Immature natural killer cell (primary cell): ENCODE results near the gene MAP2. TPM values are rescaled to one million over a fixed set of nuclear protein-coding genes. Genes with fewer than 3 reads are reported as not detected.

Experiments
- DNase-seq, 3 donors: peaks; one replicate each; pipeline ENCODE4 v3.0.0; 2022; ENCODE audit warnings: mixed read lengths in 1 of 3
- H3K27ac Mint-ChIP-seq, 6 donors: one replicate each; pipeline ENCODE4 v1.8.0; 2020; ENCODE audit warnings: mixed read lengths in 6 of 6, mild to moderate bottlenecking in 5 of 6, inconsistent platforms in 4 of 6, moderate library complexity in 3 of 6
- H3K27me3 Mint-ChIP-seq, 3 donors: one replicate each; pipeline ENCODE4 v1.8.0; 2020 to 2021; ENCODE audit warnings: low read depth in 3 of 3, mild to moderate bottlenecking in 3 of 3, mixed read lengths in 3 of 3, moderate library complexity in 3 of 3, inconsistent platforms in 1 of 3
- H3K36me3 Mint-ChIP-seq, 3 donors: one replicate each; pipeline ENCODE4 v1.8.0; 2020; ENCODE audit warnings: mixed read lengths in 3 of 3, inconsistent platforms in 2 of 3, mild to moderate bottlenecking in 2 of 3
- H3K4me1 Mint-ChIP-seq, 2 donors: one replicate each; pipeline ENCODE4 v1.8.0; 2020; ENCODE audit warnings: inconsistent platforms in 2 of 2, mild to moderate bottlenecking in 2 of 2, mixed read lengths in 2 of 2, moderate library complexity in 1 of 2
- H3K4me3 Mint-ChIP-seq, 5 donors: one replicate each; pipeline ENCODE4 v1.8.0; 2020; ENCODE audit warnings: mild to moderate bottlenecking in 5 of 5, mixed read lengths in 5 of 5, inconsistent platforms in 3 of 5, moderate library complexity in 3 of 5
- H3K9me3 Mint-ChIP-seq, 6 donors: one replicate each; pipeline ENCODE4 v1.8.0; 2020; ENCODE audit warnings: mild to moderate bottlenecking in 6 of 6, mixed read lengths in 6 of 6, inconsistent platforms in 4 of 6, moderate library complexity in 3 of 6
- polyA plus RNA-seq, 3 donors: library from polyadenylated mRNA; unstranded; fragments of 300-500 nt; fragmentation: Illumina TruSeq; gene quantifications; one replicate each; pipeline ENCODE4 v1.2.3, GENCODE V29; 2021

Gene MAP2
- polyA plus RNA-seq, 3 donors from 2014 or later = not detected

DNA sequence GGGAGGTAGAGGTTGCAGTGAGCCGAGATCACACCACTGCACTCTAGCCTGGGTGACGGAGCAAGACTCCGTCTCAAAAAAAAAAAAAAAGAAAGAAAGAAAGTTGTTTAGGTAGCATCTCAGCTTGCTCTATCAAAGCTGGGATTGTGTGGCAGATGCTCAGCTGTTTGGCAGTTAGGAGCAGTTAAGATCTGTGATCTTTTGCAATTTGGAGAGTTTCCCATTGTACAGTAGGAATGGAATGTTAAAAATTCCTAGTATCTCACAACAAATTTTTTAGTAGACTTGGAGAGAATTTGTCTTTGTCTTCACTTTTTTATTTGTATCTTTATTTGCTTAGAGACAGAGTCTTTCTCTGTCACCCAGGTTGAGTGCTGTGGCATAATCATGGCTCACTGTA lies 224.9 kb downstream of the MAP2 start:
- Mint-ChIP-seq H3K9me3 (peaks cover 0 to 7% (median 2%) of the 10 kb centered on the region in 6 donors), H3K4me3 (no peak overlapping the region), H3K36me3 (no peaks in the 10 kb centered on the region), H3K27ac (no peak overlapping the region), H3K4me1 (no peaks in the 10 kb centered on the region), H3K27me3 (no peaks in the 10 kb centered on the region)
- DNase-seq = no peak

DNA sequence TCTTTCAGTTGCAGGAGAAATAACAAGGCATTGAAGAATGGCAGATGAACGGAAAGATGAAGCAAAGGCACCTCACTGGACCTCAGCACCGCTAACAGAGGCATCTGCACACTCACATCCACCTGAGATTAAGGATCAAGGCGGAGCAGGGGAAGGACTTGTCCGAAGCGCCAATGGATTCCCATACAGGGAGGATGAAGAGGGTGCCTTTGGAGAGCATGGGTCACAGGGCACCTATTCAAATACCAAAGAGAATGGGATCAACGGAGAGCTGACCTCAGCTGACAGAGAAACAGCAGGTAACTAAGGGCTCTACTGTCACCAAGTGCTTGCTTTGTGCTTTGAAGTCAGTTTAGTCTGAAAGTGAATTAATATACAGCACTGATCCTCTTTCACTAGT lies 229.3 kb downstream of the MAP2 start:
- DNase-seq = no peak
- Mint-ChIP-seq H3K4me1 (no peaks in the 10 kb centered on the region), H3K36me3 (no peaks in the 10 kb centered on the region), H3K4me3 (no peak overlapping the region), H3K9me3 (peaks cover 0 to 7% (median under 1%) of the 10 kb centered on the region in 6 donors), H3K27me3 (no peaks in the 10 kb centered on the region), H3K27ac (no peak overlapping the region)

DNA sequence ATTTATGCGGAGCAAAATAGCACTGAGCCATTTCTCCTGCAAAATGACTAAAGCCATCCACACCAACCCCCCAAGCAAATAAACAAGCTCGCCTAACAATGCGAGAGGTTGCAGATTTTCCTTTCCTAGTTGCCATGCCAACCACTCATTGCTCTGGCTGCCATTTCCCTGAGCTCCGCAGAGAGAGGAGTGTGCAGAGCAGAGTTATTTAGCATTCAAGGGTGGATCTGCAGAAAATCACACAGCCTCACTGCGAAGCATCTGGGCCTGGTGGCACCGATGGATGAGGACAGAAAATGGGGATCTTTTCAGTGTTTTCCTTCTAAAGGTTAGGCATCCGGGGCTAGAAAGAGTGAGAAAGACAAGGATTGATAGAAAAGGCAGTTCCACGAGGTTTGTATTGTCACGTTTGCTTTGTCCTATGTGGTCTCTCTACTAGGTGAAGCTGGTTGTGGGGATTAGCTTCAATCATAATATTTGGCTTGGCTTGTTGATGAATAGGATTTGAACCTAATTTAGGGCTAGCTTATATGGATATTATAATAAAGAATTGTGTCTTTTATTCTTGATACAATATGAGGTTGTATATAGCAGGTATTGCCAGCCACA lies 237.5 kb downstream of the MAP2 start:
- H3K27me3 Mint-ChIP-seq = peaks cover 0 to 2% (median 2%) of the 10 kb centered on the region in 3 donors
- no peak for DNase-seq
- H3K4me3 Mint-ChIP-seq = no peak overlapping the region
- H3K9me3 Mint-ChIP-seq = peaks cover 3 to 18% (median 5%) of the 10 kb centered on the region in 6 donors
- H3K4me1 Mint-ChIP-seq = no peaks in the 10 kb centered on the region
- H3K36me3 Mint-ChIP-seq = no peaks in the 10 kb centered on the region
- no peak overlapping the region for H3K27ac Mint-ChIP-seq

DNA sequence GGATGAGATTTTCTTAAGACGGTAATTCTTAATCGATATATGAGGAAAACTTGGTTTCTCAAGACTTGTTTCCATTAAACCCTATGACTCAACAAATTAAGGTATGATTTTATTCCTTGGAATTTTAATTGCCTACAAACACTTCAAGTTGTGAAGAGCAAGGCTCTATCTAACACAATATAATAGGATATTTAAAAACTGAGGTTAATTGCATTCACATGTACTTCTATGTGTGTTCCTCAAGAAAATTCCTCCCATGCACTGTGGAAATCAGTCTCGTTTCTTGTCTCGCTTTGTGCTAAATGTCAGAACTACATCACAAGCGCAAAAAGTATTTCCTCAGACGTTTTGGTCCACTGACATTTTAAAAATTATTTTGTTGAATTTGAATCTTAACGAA lies 238.2 kb downstream of the MAP2 start:
- no peak overlapping the region for H3K4me3 Mint-ChIP-seq
- H3K36me3 Mint-ChIP-seq = no peaks in the 10 kb centered on the region
- no peak overlapping the region for H3K27ac Mint-ChIP-seq
- peaks cover 0 to 2% (median 2%) of the 10 kb centered on the region in 3 donors for H3K27me3 Mint-ChIP-seq
- H3K4me1 Mint-ChIP-seq = no peaks in the 10 kb centered on the region
- no peak for DNase-seq
- peaks cover 3 to 18% (median 5%) of the 10 kb centered on the region in 6 donors for H3K9me3 Mint-ChIP-seq

DNA sequence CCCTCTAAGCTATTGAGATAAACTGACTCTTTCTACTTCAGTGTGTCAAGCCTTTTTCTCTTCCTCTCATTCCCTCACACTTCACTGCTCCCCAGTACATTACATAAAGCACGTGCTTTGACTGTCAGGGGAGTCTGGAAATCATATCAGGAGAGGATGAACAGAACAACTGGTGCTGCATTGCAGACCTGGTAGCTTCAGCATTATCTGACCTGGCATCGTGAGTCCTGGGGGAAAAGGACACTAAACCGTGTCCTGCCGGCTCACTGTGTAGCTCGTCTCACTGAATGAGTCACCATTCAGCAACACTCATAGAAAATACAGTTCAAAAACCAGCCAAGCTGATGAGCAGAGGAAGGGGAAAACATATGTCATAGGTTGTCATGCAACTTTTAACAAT lies 239.3 kb downstream of the MAP2 start:
- H3K27me3 Mint-ChIP-seq = peaks cover 0 to 4% (median 2%) of the 10 kb centered on the region in 3 donors
- H3K36me3 Mint-ChIP-seq = no peaks in the 10 kb centered on the region
- no peak overlapping the region for H3K27ac Mint-ChIP-seq
- H3K9me3 Mint-ChIP-seq = peaks cover 3 to 18% (median 8%) of the 10 kb centered on the region in 6 donors
- no peaks in the 10 kb centered on the region for H3K4me1 Mint-ChIP-seq
- H3K4me3 Mint-ChIP-seq = no peak overlapping the region
- no peak for DNase-seq

DNA sequence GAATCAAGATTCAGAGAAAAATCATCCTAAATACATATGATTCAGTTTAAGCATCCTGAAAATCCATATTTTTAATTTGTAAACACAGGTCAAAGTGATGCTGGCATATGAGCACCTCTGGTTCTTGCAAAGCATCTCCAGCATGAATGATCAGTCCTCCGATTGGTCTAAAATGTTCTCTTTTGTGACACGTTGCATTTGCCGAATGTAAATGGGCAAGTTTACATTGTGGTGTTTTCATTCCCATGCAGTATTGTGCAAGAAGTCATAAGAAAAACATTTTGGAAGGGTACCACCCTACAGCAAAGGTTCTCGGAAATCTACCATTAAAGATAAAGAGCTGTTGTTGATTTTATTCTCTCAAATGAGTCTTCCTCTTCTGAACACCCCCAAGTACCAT lies 239.8 kb downstream of the MAP2 start:
- Mint-ChIP-seq H3K36me3 (no peaks in the 10 kb centered on the region), H3K27me3 (peaks cover 0 to 4% (median 2%) of the 10 kb centered on the region in 3 donors), H3K27ac (no peak overlapping the region), H3K4me3 (no peak overlapping the region), H3K9me3 (peaks cover 3 to 18% (median 8%) of the 10 kb centered on the region in 6 donors), H3K4me1 (no peaks in the 10 kb centered on the region)
- DNase-seq = no peak

DNA sequence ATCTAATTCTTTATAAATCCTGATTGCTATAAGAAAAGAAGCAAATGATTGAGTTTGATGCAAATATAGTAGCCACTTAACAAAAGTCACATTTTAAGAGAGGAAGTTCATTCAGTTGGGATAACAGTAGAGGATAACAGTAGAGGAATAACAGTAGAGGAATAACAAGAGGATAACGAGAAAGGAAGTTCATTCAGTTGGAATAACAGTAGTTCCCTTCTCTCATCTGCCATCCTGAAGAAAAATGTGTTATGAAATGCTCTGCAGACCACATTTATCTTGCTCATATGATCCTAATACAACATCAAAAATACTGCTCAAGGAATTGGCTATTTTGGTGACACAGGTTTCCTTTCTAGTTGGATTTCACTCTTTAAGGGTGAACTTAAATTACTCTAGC lies 242.4 kb downstream of the MAP2 start:
- Mint-ChIP-seq H3K4me1 (no peaks in the 10 kb centered on the region), H3K27me3 (peaks cover 0 to 4% (median 2%) of the 10 kb centered on the region in 3 donors)

DNA sequence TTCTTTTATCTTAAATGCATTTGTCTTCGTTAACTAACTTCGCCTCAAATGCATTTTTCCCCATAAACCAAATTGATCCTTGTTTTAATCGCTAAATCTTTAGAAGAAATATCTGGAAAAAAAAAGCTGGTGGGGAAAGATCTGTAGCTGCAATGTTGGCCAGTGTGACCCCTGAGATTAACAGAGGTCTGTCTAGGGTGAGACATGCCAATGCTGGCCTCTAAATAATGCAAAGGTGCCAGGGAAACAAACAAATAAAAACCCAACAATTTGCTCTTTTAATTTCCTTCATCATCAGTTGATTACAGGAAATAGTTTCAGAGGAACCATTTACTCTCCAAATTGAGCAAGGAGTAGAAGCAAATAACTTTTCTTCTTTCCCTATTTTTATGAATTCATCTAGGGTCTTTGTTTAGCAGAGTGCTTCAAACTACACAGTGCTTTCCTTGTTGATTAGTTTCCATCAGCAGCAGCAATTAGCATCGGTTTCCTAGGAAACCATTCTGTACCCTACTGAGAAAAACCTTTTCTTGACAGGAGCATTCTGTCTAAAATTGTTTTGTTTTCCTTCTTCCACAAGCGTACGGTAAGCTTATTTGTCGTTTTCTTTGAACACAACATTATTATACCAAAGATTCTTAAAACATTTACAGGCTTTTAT lies 247.3 kb downstream of the MAP2 start:
- H3K36me3 Mint-ChIP-seq = no peaks in the 10 kb centered on the region
- H3K27me3 Mint-ChIP-seq = peaks cover 0 to 1% (median 1%) of the 10 kb centered on the region in 3 donors

More for the DNA sequence above, 242.4 kb downstream of the MAP2 start:
- Mint-ChIP-seq H3K36me3 (no peaks in the 10 kb centered on the region), H3K4me3 (no peak overlapping the region), H3K9me3 (peaks cover 3 to 14% (median 6%) of the 10 kb centered on the region in 6 donors), H3K27ac (no peak overlapping the region)
- DNase-seq = no peak

DNA sequence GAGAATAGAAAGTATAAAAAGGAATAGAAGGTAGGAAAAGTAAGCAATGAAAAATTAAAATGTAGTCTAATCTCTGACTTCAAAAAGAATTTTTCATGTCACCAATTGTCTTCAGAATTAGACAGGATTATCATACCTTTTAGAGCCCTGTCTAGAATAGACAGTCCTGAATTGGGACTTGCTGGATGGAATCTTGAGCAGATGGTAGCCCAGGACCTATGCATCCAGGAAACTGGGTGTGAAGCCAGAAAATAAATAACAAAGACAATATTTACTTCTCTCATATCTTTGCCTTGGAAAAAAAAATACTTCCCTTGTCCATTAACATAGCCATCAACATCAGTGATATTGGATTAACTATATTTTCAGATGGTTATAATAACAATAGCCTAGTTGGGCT lies 250.0 kb downstream of the MAP2 start:
- H3K4me1 Mint-ChIP-seq = no peaks in the 10 kb centered on the region
- no peak overlapping the region for H3K4me3 Mint-ChIP-seq

More for the DNA sequence above, 247.3 kb downstream of the MAP2 start:
- H3K27ac Mint-ChIP-seq = no peak overlapping the region
- no peaks in the 10 kb centered on the region for H3K4me1 Mint-ChIP-seq
- no peak overlapping the region for H3K4me3 Mint-ChIP-seq
- peaks cover 3 to 7% (median 4%) of the 10 kb centered on the region in 6 donors for H3K9me3 Mint-ChIP-seq
- DNase-seq = no peak

DNA sequence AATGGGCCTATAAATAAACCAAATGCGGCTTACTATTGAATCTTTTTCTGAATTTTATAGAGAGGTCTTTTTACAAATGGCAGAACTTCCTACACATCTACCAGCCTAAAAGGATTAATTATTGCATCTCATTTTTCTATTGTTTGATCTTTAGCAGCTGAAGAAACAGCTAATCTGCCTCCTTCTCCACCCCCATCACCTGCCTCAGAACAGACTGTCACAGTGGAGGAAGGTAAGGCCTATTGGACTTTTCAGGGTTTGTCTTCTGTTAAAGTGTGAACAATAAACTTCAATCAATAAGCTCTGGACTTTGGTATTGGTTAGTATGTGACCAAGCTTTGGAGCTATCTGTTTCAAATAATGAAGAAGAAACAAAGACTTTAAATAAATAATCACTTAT lies 256.7 kb downstream of the MAP2 start:
- H3K4me1 Mint-ChIP-seq = no peaks in the 10 kb centered on the region
- no peaks in the 10 kb centered on the region for H3K36me3 Mint-ChIP-seq
- no peak overlapping the region for H3K27ac Mint-ChIP-seq
- H3K27me3 Mint-ChIP-seq = peaks cover 0 to 2% (median 2%) of the 10 kb centered on the region in 3 donors
- no peak overlapping the region for H3K4me3 Mint-ChIP-seq
- no peak for DNase-seq
- H3K9me3 Mint-ChIP-seq = peaks cover 0 to 5% (median 4%) of the 10 kb centered on the region in 6 donors

More for the DNA sequence above, 250.0 kb downstream of the MAP2 start:
- no peak for DNase-seq
- peaks cover 1 to 8% (median 3%) of the 10 kb centered on the region in 6 donors for H3K9me3 Mint-ChIP-seq
- H3K36me3 Mint-ChIP-seq = no peaks in the 10 kb centered on the region
- H3K27me3 Mint-ChIP-seq = peaks cover 0 to 2% (median 0%) of the 10 kb centered on the region in 3 donors
- H3K27ac Mint-ChIP-seq = no peak overlapping the region

DNA sequence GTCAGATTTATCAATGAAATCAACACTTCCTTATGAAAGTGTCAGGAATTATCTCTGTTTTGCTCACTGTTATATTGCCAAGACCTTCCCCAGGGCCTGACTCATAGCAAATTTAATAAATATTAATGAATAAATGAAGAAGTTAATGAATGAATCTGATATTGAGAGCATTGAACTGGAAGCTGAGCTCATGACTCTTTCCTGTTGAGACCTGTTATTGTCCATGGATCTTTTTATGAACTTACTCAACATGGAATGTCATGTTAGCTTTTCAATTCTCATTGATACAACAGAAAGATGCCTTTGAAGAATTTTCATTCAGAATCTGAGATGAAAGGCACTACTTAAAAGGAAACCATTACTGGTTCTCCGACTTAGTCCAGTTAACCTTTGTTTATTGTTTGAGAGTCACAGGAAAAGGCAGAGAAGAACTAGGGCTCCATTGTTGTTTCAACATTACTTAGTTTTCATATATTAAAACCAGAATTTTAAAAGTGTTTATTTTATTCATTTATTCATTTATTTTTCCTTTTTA lies 257.4 kb downstream of the MAP2 start:
- no peak for DNase-seq
- no peak overlapping the region for H3K4me3 Mint-ChIP-seq
- H3K27ac Mint-ChIP-seq = no peak overlapping the region
- peaks cover 0 to 2% (median 0%) of the 10 kb centered on the region in 3 donors for H3K27me3 Mint-ChIP-seq
- no peaks in the 10 kb centered on the region for H3K36me3 Mint-ChIP-seq
- H3K9me3 Mint-ChIP-seq = peaks cover 0 to 5% (median 2%) of the 10 kb centered on the region in 6 donors
- no peaks in the 10 kb centered on the region for H3K4me1 Mint-ChIP-seq

DNA sequence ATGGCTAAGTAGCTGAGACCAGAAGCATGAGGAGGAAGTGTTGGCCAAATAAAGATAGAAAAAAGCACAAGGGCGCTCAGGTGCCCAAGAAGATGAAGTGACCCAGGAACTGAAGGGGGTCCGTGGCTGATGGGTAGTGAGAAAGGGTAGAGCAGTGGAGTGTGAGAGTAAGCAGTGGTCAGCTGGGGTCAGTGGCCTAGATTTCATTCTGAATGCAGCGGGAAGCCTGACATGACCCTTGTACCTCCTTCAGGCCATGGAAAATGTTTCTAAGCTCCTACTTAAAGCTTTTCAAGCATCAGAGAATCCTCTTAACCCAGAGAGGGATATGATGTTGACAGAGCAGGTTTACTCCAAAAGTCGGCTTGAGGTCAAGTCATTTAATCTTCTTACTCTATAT lies 258.8 kb downstream of the MAP2 start:
- Mint-ChIP-seq H3K27ac (no peak overlapping the region), H3K27me3 (peaks cover 0 to 2% (median 0%) of the 10 kb centered on the region in 3 donors), H3K36me3 (no peaks in the 10 kb centered on the region), H3K4me1 (no peaks in the 10 kb centered on the region), H3K4me3 (no peak overlapping the region), H3K9me3 (peaks cover 0 to 5% (median 1%) of the 10 kb centered on the region in 6 donors)
- no peak for DNase-seq

DNA sequence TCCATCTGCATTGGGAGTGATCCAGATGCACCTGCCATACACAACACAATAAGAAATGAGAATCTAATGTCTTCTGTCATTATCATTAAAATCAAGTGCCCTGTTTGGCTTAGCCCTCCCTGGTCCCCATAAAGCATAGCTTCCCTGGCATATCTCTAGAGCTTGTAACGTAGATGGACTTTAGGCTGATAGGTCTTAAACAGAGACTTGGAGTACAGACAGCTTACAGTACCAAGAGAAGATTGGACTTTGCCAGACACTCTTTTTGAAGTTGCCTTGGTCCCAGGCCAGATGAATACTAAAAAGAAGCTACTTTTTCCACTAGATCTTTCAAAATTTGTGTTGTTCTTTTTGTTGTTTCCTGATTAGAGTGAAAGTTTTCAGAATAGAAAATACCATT lies 261.5 kb downstream of the MAP2 start:
- Mint-ChIP-seq H3K4me1 (no peaks in the 10 kb centered on the region), H3K9me3 (peaks cover 0 to 5% (median 3%) of the 10 kb centered on the region in 6 donors), H3K4me3 (no peak overlapping the region), H3K27ac (no peak overlapping the region), H3K36me3 (no peaks in the 10 kb centered on the region), H3K27me3 (peaks cover 0 to 2% (median 0%) of the 10 kb centered on the region in 3 donors)
- DNase-seq = no peak

DNA sequence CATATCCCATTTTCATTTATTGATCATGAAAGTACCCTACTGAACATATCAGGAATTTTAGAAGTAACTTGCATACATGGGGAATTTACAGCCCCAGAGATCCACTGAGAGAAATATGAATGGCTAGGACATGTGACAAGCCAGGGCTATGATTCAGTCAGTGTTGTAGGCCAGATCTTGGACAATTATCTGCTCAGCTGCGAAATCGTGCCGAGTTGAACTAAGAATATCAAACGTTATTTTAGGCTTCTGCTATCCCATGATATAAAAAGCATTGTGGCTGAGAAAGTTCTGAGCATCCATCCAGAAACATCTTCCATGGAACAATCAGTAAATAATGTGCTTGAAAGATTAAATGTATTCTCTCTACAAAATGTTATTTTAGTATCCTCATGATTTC lies 262.1 kb downstream of the MAP2 start:
- peaks cover 0 to 2% (median 0%) of the 10 kb centered on the region in 3 donors for H3K27me3 Mint-ChIP-seq
- H3K4me1 Mint-ChIP-seq = no peaks in the 10 kb centered on the region
- no peak for DNase-seq
- no peak overlapping the region for H3K4me3 Mint-ChIP-seq
- H3K36me3 Mint-ChIP-seq = no peaks in the 10 kb centered on the region
- H3K9me3 Mint-ChIP-seq = peaks cover 0 to 5% (median 3%) of the 10 kb centered on the region in 6 donors
- no peak overlapping the region for H3K27ac Mint-ChIP-seq
